Neutrophil (primary cell): Measurements from ENCODE around the gene PLEKHO2.

Experiments used
- H3K27ac ChIP-seq: fragments of 200-600 bp; sonication (generic); 2 replicates; pipeline ENCODE4 v1.5.1; 2016; ENCODE audit warnings: mild to moderate bottlenecking, moderate library complexity
- H3K27me3 ChIP-seq: fragments of 200-600 bp; sonication (generic); 2 replicates; pipeline ENCODE4 v1.6.0; 2016; ENCODE audit warnings: mild to moderate bottlenecking
- H3K36me3 ChIP-seq: fragments of 200-600 bp; sonication (generic); 2 replicates; pipeline ENCODE4 v1.5.1; 2017
- H3K4me1 ChIP-seq, 2 experiments: fragments of 200-600 bp in 1 of 2; sonication (generic) in 1 of 2; 1 replicate in 1 of 2; 2 replicates in 1 of 2; pipeline versions ENCODE4 v1.5.1 to v1.6.1; 2013 to 2016; ENCODE audit warnings: low read depth in 1 of 2, low read length in 1 of 2, mild to moderate bottlenecking in 1 of 2, moderate library complexity in 1 of 2; ENCODE audit not compliant: control insufficient read depth in 1 of 2, insufficient read depth in 1 of 2
- H3K4me3 ChIP-seq, 2 experiments: fragments of 200-600 bp in 1 of 2; sonication (generic) in 1 of 2; 1 replicate in 1 of 2; 2 replicates in 1 of 2; pipeline ENCODE4 v1.5.1; 2013 to 2016; ENCODE audit warnings: low read depth in 1 of 2, low read length in 1 of 2, mild to moderate bottlenecking in 1 of 2, moderate library complexity in 1 of 2
- H3K9me3 ChIP-seq: fragments of 200-600 bp; sonication (generic); 2 replicates; pipeline ENCODE4 v1.5.1; 2016
- CTCF ChIP-seq: fragments of 200-600 bp; sonication (generic); IDR thresholded peaks from 2 replicates; pipeline ENCODE4 v1.5.1; 2016; ENCODE audit warnings: antibody characterized with exemption

PLEKHO2 gene

GRCh38 chr15:64891561-64891960 lies 49.8 kb downstream of the PLEKHO2 start:
- H3K27ac ChIP-seq = peak overlapping the region; percentile 97
- peak overlapping the region in 1 of 2 experiments; percentile 67 for H3K4me3 ChIP-seq
- TF ChIP-seq CTCF = no peak
- no peaks in the 10 kb centered on the region for H3K9me3 ChIP-seq
- peaks cover 58 to 61% of the 10 kb centered on the region in 2 experiments for H3K4me1 ChIP-seq
- no peaks in the 10 kb centered on the region for H3K27me3 ChIP-seq
- no peaks in the 10 kb centered on the region for H3K36me3 ChIP-seq

- peaks cover 72 to 73% of the 10 kb centered on the region in 2 experiments for H3K4me1 ChIP-seq
- H3K4me3 ChIP-seq = peak overlapping the region; percentile 62 to 67
- no peak for TF ChIP-seq CTCF
- no peaks in the 10 kb centered on the region for H3K36me3 ChIP-seq
- H3K27ac ChIP-seq = peak overlapping the region; percentile 97
- no peaks in the 10 kb centered on the region for H3K9me3 ChIP-seq
- H3K27me3 ChIP-seq = no peaks in the 10 kb centered on the region
Measured at GRCh38 chr15:64892847-64893403, 51.2 kb downstream of the PLEKHO2 start.

GRCh38 chr15:64893481-64894394 lies 52.0 kb downstream of the PLEKHO2 start:
- H3K27ac ChIP-seq = peak overlapping the region; percentile 97
- no peaks in the 10 kb centered on the region for H3K9me3 ChIP-seq
- H3K4me3 ChIP-seq = peak overlapping the region; percentile 62 to 67
- peak; percentile 31 for TF ChIP-seq CTCF
- H3K36me3 ChIP-seq = no peaks in the 10 kb centered on the region
- H3K27me3 ChIP-seq = no peaks in the 10 kb centered on the region
- peaks cover 72 to 75% of the 10 kb centered on the region in 2 experiments for H3K4me1 ChIP-seq

- Histone ChIP-seq H3K36me3 (no peaks in the 10 kb centered on the region), H3K4me1 (peaks cover 72 to 75% of the 10 kb centered on the region in 2 experiments), H3K27me3 (no peaks in the 10 kb centered on the region), H3K27ac (peak overlapping the region; percentile 97), H3K9me3 (no peaks in the 10 kb centered on the region), H3K4me3 (peak overlapping the region; percentile 62 to 67)
- TF ChIP-seq CTCF = no peak
Measured at GRCh38 chr15:64894395-64895056, 52.8 kb downstream of the PLEKHO2 start.

- Histone ChIP-seq H3K4me1 (peaks cover 72 to 75% of the 10 kb centered on the region in 2 experiments), H3K36me3 (no peaks in the 10 kb centered on the region), H3K9me3 (no peaks in the 10 kb centered on the region), H3K4me3 (peak overlapping the region; percentile 62 to 67), H3K27me3 (no peaks in the 10 kb centered on the region), H3K27ac (peak overlapping the region; percentile 97)
- no peak for TF ChIP-seq CTCF
Measured at GRCh38 chr15:64895285-64896065, 53.8 kb downstream of the PLEKHO2 start.
